GM10248 (cell line): ENCODE data around the gene RPE.

Source experiments
- CTCF ChIA-PET: fragments of 300-600 bp; sonication (Branson Sonifier 250); formaldehyde crosslinking; extraction: SDS; loops from one replicate; lab custom pipeline; 2021; ENCODE audit warnings: antibody characterized with exemption; lab: Yijun Ruan, JAX
- POLR2A ChIA-PET: fragments of 350-650 bp; sonication (Branson Sonifier 250); formaldehyde crosslinking; extraction: SDS; loops from one replicate; lab custom pipeline; 2020; ENCODE audit warnings: antibody characterized with exemption; lab: Yijun Ruan, JAX
- DNase-seq: peaks from one replicate; pipeline ENCODE4 v3.0.0; 2012; ENCODE audit errors: extremely low spot score
- CTCF ChIP-seq: IDR thresholded peaks from 2 replicates; pipeline ENCODE4 v1.5.1; 2012; ENCODE audit warnings: mild to moderate bottlenecking, low read depth; ENCODE audit errors: extremely low read depth, missing control alignments, control extremely low read depth

The RPE gene

GRCh38 chr2:209988010-209988409 lies 14.4 kb upstream of the RPE start:
- no peak for TF ChIP-seq CTCF
- no peak for DNase-seq
- CTCF ChIA-PET = interaction anchor here (1.0 to 1.4 kb wide), 2 partner anchors 27 to 209 kb away, joined by 3 read pairs; no protein-coding TSS in a partner anchor
- POLR2A ChIA-PET = no interaction called here

GRCh38 chr2:209990838-209991237 lies 11.6 kb upstream of the RPE start:
- no peak for TF ChIP-seq CTCF
- CTCF ChIA-PET = interaction anchor here (1.1 kb wide), 1 partner anchor 14 kb away, joined by 3 read pairs; no protein-coding TSS in a partner anchor
- POLR2A ChIA-PET = no interaction called here
- DNase-seq = no peak

- TF ChIP-seq CTCF = no peak
- CTCF ChIA-PET = interaction anchor here (1.8 kb wide), 1 partner anchor 18 kb away, joined by 4 read pairs; no protein-coding TSS in a partner anchor
- DNase-seq = no peak
- POLR2A ChIA-PET = no interaction called here
Measured at GRCh38 chr2:209993968-209994367, 8.5 kb upstream of the RPE start.

GRCh38 chr2:209998596-209998995 lies 3.8 kb upstream of the RPE start:
- ChIA-PET POLR2A (interaction anchor here (0.6 kb wide), 1 partner anchor 16 kb away, joined by 4 read pairs; no protein-coding TSS in a partner anchor), CTCF (interaction anchor here (0.7 to 1.4 kb wide), 5 partner anchors 13 to 77 kb away, joined by 3 to 4 read pairs (median 3); no protein-coding TSS in a partner anchor)
- TF ChIP-seq CTCF = no peak
- no peak for DNase-seq

GRCh38 chr2:210000464-210001324 lies 1.7 kb upstream of the RPE start:
- TF ChIP-seq CTCF = no peak
- no peak for DNase-seq
- ChIA-PET POLR2A (interaction anchor here (0.5 kb wide), 1 partner anchor 171 kb away, joined by 3 read pairs; the partner anchor contains the start of gene KANSL1L), CTCF (interaction anchor here (0.8 kb wide), 1 partner anchor 9 kb away, joined by 3 read pairs; no protein-coding TSS in a partner anchor)

GRCh38 chr2:210003359-210003758 lies 921 bp downstream of the RPE start:
- no peak for TF ChIP-seq CTCF
- ChIA-PET POLR2A (interaction anchor here (0.6 kb wide), 1 partner anchor 1660 kb away, joined by 5 read pairs; no protein-coding TSS in a partner anchor), CTCF (interaction anchor here (1.1 to 1.5 kb wide), 2 partner anchors 10 to 1736 kb away, joined by 3 read pairs; no protein-coding TSS in a partner anchor)
- no peak for DNase-seq
